ENCODE measurements around the gene SNRPB.

The SNRPB gene

GRCh38 chr20:2420510-2420909 lies 50.1 kb downstream of the SNRPB start:
- DNase-seq (ENCODE audit: low read depth), result no peak

DNA sequence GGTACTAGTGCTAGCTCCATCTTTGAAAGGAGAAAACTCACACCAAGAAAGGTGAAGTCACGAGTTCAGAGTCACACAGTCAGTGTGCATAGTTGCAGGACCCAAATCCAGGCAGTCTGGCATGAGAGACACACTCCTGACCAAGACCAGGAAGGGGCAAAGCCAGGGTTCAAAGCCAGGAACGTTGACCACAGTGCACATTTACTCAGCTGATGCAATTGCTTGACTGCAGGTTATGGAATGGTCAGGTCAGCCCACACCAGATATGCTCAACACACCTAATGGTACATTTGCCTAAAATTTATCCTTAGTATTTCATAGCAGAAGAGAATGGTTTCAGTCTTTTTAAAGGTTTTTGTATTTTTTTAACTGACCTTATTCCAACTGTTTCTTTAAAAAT lies 52.2 kb downstream of the SNRPB start:
- DNase-seq (ENCODE audit: low read depth), result no peak

DNA sequence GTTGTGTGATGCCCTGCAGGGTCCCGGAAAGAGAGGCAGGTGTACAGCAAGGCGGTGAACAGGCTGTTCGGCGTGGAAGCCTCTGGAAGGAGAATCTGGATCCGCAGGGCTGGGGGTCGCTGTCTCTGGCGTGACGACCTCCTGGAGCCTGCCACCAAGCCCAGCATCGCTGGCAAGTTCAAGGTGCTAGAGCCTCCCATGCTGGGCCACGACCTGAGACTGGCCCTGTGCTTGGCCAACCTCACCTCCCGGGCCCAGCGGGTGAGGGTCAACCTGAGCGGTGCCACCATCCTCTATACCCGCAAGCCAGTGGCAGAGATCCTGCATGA lies 53.4 kb downstream of the SNRPB start:
- DNase-seq (ENCODE audit: low read depth), result no peak

GRCh38 chr20:2416541-2417212 lies 53.9 kb downstream of the SNRPB start:
- DNase-seq (ENCODE audit: low read depth), result no peak

Measured in stimulated activated CD8-positive, alpha-beta memory T cell treated with anti-CD3 and anti-CD28 coated beads, Interleukin-15, amount 100 ng/mL, for 1 hour (primary cell).